GM18951 (cell line): ENCODE measurements around the gene SARDH.
"Not testable (repeated sequence)": the region's sequence is repeated elsewhere in the genome, so short reads cannot be mapped to it uniquely, and the experiment has no call there.

Source experiments
- POLR2A ChIP-seq: IDR thresholded peaks from 4 replicates; pipeline ENCODE4 v1.6.1; 2011; ENCODE audit warnings: mild to moderate bottlenecking; ENCODE audit not compliant: insufficient read length, insufficient read depth; ENCODE audit errors: extremely low read depth
- in situ Hi-C: fragments of 300-500 bp; cut with MboI; formaldehyde crosslinking; loops from one replicate; pipeline ENCODE4 v1.12.0; 2022; ENCODE audit warnings: low sequenced_read_pairs, mixed read lengths, inconsistent platforms; ENCODE audit not compliant: unreplicated experiment

Gene SARDH

DNA sequence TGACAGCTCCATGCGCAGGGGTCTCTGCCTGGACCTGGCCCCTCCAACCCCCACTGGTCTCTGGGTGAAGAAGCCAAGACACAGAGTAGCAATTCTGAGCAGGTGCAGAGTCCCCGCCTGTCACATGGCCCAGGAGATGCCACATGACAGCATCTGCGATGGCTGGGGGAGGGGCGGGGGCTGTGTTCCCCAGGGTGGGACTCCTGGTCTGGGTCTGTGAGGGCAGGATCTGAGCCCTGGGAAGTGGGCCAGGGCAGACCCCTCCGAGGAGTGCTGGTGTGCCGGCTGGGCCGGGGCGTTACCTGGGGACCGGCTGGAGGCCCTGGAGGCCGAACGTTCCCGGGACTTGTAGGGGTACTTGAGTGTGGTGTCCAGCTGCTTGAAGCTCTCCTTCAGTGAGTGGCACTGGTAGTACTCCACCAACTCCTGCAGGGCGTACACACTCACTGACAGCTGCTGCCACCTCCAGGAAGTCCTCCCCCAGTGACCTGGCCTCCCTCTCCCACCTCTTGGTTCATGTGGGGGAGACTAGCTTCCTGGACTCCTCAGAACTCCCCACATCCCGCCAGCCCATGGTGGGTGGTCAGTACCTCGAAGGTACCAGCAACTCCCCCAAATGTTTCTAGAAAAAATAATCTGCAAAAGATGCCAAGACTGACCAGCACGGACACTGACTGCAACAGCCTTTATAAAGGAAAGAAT, 32.1 kb upstream of the SARDH start:
- in situ Hi-C loops = no loop called here
- TF ChIP-seq POLR2A = no peak

DNA sequence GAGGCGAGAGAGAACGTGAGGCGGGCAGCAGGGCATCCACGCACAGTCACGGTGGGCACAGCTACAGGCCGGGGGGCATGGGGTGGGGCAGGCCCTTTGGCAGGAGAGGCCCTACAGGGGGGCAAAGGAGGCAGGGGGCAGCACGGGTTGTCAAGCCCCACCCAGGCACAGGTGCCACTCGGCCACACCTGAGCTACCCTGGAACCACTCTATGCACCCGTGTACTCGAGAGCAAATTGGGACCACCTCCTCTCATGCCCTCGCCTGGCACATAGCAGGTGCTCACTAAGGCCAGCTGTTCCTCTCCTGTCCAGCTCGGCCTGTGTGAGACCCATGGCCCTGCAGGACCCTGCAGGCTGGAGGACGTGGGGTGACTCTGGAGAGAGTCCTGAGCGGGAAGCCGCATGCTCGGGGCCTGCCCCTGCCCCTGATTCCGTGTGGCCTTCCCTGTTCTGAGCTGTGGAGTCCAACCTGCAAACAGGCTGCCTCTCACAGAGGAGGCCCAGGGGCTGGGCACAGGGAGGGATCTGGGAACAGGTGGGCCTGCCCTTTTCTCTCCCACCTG, 31.4 kb upstream of the SARDH start:
- in situ Hi-C loops = no loop called here

DNA sequence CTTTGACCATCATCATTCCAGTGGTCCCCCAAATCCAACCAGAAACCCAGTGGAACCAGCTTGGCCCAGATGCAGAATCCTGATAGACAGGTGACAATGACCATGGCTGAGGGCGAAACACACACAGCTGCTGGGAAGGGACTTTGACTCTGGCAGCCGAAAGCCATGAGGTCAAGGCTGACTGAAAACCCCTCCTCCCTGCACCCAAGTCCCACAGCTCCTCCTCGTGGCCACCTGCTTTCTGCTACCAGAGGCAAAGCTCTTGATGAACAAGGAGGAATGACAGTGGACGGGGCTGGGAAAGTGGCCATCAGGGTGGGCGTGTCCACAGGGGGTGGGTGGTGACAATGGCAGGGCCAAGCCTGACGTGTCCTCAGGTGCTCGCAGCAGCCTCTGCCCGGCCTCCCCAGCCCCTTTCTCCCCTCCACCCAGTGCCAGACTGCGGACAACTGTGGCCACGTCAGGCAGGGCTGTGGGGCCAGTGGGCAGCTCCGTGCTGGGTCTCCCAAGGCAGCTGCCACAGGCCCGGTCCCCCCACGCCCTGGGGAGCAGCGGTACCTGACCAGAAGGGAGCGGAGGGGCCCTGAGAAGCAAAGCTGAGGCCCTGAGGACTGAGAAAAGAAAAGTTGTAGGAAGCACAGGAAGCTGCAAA, 30.8 kb upstream of the SARDH start:
- in situ Hi-C loops = no loop called here
- no peak for TF ChIP-seq POLR2A

More for the DNA sequence above, 31.4 kb upstream of the SARDH start:
- TF ChIP-seq POLR2A = no peak

DNA sequence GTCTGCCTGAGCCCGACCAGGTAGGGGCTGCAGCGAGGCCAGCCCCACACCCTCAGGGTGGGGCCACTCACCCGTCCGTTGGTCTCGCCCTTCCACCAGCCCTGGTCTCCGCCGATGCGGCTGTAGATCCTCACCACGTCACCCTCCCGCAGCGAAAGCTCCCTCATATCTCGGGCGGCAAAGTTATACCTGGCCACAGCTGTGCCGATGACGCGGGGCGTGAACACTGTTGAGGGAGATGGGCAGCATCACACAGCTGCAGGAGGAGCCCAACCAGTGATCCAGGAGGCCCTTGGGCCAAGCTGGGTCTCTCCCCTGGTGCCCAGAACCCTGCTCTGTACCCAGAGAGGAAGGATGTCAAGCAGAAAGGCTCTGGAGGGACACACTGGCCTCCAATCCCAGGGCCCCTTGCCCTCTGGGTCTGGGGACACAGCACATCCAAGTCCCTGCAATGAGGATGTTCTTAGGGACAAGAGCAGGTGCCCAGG, 30.3 kb upstream of the SARDH start:
- TF ChIP-seq POLR2A = no peak
- in situ Hi-C loops = no loop called here

DNA sequence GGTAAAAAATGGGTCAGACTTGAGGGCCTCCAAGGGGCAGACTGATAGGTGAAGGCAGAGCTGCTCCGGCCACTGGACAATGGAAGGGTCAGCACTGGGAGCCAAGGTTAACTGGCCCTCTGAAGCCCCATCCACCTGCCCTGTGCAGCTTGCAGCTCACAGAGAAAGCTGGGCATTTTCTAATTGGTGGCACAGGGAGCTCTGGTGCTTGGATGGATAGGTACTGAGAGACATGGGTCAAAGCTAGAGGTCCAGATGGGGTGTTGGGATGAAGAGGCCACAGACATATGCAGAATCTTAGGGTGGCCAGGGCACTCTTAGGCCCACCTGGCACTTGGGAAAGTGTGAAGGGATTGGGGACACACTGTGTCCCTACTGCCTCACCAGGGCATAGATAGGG, 29.5 kb upstream of the SARDH start:
- TF ChIP-seq POLR2A = no peak
- in situ Hi-C loops = no loop called here

DNA sequence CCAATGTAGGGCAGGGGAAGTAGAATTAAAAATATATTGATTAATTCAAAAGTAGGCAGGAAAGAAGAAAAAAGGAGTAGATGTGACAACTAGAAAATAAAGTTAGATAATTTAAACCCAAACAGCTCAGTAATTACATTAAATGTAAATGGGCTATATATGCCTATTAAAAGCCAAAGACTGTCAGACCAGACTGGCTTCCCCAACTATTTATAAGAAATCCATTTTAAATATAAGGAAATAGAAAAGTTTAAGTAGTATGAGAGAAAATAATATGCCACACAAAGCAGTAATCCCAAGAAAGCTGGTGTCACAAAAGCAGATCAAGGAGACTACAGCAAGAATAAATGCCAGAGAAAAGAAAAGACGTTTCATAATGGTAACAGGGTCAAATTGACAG, 28.9 kb upstream of the SARDH start:
- TF ChIP-seq POLR2A = no peak
- in situ Hi-C loops = no loop called here

DNA sequence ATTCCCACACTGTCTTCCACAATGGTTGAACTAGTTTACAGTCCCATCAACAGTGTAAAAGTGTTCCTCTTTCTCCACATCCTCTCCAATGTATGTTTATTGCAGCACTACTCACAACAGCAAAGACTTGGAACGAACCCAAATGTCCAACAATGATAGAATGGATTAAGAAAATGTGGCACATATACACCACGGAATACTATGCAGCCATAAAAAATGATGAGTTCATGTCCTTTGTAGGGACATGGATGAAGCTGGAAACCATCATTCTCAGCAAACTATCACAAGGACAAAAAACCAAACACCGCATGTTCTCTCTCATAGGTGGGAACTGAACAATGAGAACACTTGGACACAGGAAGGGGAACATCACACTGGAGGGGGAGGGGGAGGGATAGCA, 28.1 kb upstream of the SARDH start:
- in situ Hi-C loops = not testable (repeated sequence)

DNA sequence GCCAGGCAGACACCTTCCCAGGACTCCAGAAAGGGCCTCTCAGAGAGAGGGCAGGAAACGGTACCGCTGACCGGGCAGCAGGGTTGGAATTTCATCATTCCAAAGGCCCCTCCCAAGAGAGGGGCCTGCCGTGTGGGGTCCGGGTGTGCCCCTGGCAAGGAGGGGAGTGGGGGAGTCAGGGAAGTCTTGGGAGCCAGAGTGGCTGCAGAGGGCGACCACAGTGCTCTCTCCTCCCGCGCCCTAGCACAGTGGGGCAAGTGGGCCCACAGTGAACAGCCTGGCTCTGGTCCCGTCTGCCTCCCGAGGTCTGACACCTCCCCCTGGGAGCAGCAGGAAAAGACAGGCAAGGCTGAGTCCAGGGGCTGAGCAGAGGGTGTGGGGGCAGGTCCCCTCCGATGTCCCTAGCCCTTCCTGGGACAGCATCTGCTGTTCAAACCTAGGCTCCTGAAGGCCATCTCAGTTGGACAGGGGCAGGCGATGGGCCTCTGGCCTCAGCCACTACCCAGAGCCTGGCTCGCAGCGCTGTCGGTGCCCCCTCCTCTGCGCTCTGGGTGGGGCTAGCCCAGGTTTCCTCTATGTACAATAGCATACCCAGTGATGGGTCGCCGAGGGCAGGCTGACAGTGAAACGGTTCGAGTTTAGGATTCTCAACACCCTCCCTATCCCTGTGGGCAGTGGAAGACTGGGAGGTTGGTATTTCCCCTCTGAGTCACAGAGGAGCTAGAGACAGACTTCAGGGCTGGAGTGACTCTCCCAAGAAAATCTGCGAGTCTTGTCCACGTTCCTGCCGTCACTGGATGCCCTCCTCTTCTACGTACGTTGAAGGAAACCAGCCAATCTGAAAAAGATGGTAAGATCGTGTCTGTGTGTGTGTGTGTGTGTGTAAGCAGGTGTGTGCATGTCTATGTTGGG, 25.4 kb upstream of the SARDH start:
- TF ChIP-seq POLR2A = no peak
- in situ Hi-C loops = no loop called here

DNA sequence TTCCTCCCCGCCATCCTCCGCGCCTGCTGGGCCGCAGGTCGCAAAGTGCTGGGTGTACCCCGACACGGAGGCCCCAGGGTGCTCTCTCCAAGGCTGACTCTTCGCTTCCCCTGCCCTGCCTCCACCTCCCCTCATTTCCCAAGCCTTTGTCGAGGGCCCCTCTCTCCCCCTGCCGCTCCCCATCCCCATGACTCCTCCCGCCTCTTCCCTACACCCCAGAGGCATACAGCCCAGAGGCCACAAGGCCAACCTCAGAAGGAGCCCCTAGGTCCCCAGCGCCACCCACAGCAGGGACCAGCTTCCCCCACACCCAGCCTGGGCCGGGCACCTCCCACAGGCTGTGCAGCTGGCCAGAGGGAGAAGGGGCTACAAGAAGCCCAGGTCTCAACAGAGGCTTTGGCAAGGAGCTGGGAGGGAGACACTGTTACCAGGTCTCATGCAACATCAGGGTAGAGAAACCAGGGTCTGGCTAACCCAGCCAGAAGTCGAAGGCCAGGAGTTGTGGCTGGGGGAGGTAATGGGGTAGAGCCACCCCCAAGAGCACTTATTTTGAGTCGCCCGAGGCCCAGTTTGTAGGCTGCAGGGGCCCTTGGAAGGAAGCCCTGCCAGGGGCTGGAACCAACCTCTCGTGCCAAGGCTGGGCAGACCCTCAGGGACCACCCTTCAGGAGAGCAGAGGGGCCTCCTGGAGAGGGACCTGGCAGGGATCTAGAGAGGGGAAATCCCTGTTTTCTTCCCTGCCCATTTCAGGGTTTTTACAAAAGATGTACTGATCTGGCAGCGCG, 24.5 kb upstream of the SARDH start:
- TF ChIP-seq POLR2A = no peak
- in situ Hi-C loops = no loop called here

DNA sequence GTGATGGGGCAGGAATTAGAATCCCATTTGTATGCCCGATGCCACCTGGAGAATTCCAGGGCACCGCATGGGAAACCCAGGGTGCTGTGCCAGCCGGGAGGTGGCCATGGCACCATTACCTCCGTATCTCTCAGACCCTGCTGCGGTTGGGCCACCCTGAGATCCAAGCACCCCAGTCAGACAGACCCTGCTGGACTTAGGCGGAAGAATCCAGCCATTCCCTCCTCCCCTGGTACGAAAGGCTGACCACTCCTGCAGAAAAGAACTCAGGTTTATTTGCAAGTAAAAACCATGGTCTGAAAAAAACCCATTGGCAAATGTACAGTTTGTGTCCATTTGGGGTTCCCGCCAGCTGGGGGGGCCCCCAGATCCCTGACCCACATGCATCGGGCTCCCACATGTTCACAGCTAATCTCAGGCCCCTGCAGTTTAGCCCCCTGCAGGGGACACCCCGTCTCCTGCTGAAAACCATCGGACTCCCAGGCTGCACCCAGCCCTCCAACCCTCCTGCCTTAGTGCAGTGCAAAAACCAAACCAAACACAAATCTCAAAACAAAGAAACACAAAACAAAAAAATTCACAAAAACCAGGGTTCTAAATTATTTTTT, 23.6 kb upstream of the SARDH start:
- no peak for TF ChIP-seq POLR2A
- in situ Hi-C loops = no loop called here

DNA sequence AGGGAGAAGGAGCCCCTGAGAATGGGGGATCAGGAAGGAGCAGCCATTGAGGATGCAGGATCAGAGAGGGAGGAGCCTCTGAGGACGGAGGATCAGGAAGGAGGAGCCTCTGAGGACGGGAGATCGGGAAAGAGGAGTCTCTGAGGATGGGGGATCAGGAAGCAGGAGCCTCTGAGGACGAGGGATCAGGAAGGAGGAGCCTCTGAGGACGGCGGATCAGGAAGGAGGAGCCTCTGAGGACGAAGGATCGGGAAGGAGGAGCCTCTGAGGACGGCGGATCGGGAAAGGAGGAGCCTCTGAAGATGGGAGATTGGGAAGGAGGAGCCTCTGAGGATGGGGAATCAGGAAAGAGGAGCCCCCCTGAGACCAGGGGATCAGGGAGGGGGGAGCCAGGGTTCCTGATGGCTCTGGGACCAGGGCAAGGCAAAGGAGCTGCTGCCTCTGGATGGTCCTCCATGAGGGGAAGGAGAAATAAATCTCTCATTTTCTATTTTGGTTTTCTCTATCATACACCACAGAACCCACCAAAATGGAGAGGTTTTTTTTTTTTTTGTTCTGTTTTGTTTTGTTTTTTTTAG, 22.6 kb upstream of the SARDH start:
- TF ChIP-seq POLR2A = no peak
- in situ Hi-C loops = no loop called here

DNA sequence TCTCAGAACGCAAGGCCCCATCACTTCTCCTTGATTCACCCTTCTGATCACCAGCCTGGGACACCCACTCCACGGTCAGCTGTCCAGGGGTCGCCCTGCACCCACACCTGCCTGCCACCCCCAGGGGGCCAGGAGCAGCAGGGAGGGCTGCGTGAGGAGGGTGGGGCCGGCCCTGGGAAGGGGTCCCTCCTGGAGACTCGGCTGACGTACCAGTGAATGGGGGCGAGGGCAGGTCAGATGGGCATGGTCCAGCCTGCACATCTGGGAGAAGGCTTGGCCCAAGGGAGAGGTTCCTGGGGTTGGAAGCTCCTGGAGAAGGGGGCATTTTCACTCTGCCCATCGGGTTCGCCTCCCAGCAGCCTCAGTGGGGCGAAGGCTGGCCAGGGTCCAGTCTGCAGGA, 21.8 kb upstream of the SARDH start:
- in situ Hi-C loops = no loop called here
- TF ChIP-seq POLR2A = no peak
